Skeletal muscle cell (primary cell): ENCODE data around the gene RBMS1.

Experiments used
- DNase-seq: peaks from one replicate; pipeline ENCODE4 v3.0.0-alpha.2; 2010; ENCODE audit warnings: low read depth
- H3K4me3 ChIP-seq: 2 replicates; pipeline ENCODE4 v1.5.1; 2011; ENCODE audit warnings: low read depth, mild to moderate bottlenecking, control low read depth, low read length, moderate library complexity

RBMS1 gene

GRCh38 chr2:160493227-160494028 lies at the start of gene RBMS1:
Gene RBMS1 (minus strand): TSS chr2:160493807. CDS start chr2:160493363, 444 bp downstream.
- DNase-seq: no peak
- peak within 1 kb of the TSS; percentile 87 for H3K4me3 ChIP-seq

GRCh38 chr2:160541745-160542144 lies 48.1 kb upstream of the RBMS1 start:
- no peak for DNase-seq
- no peak overlapping the region for H3K4me3 ChIP-seq

- no peak overlapping the region for H3K4me3 ChIP-seq
- DNase-seq: no peak
Observed at GRCh38 chr2:160538559-160539355, 45.1 kb upstream of the RBMS1 start.

- DNase-seq: no peak
Observed at GRCh38 chr2:160538115-160538514, 44.5 kb upstream of the RBMS1 start.

GRCh38 chr2:160534996-160535395 lies 41.4 kb upstream of the RBMS1 start:
- no peak for DNase-seq
- no peak overlapping the region for H3K4me3 ChIP-seq

More at GRCh38 chr2:160538115-160538514, 44.5 kb upstream of the RBMS1 start:
- no peak overlapping the region for H3K4me3 ChIP-seq

GRCh38 chr2:160534249-160534648 lies 40.6 kb upstream of the RBMS1 start:
- DNase-seq: no peak
- H3K4me3 ChIP-seq: no peak overlapping the region

- DNase-seq: no peak
- no peak overlapping the region for H3K4me3 ChIP-seq
Observed at GRCh38 chr2:160533482-160533881, 39.9 kb upstream of the RBMS1 start.

- no peak for DNase-seq
- H3K4me3 ChIP-seq: no peak overlapping the region
Observed at GRCh38 chr2:160532388-160532787, 38.8 kb upstream of the RBMS1 start.

GRCh38 chr2:160522951-160523710 lies 29.5 kb upstream of the RBMS1 start:
- H3K4me3 ChIP-seq: no peak overlapping the region

GRCh38 chr2:160517731-160518130 lies 24.1 kb upstream of the RBMS1 start:
- no peak for DNase-seq

More at GRCh38 chr2:160522951-160523710, 29.5 kb upstream of the RBMS1 start:
- DNase-seq: peak; percentile 19

GRCh38 chr2:160516547-160517365 lies 23.1 kb upstream of the RBMS1 start:
- peak; percentile 73 for DNase-seq
- no peak overlapping the region for H3K4me3 ChIP-seq

More at GRCh38 chr2:160517731-160518130, 24.1 kb upstream of the RBMS1 start:
- H3K4me3 ChIP-seq: no peak overlapping the region

- no peak overlapping the region for H3K4me3 ChIP-seq
- DNase-seq: no peak
Observed at GRCh38 chr2:160515120-160515519, 21.5 kb upstream of the RBMS1 start.

GRCh38 chr2:160513120-160513519 lies 19.5 kb upstream of the RBMS1 start:
- no peak overlapping the region for H3K4me3 ChIP-seq
- no peak for DNase-seq

GRCh38 chr2:160512491-160512890 lies 18.9 kb upstream of the RBMS1 start:
- H3K4me3 ChIP-seq: no peak overlapping the region
- DNase-seq: no peak

GRCh38 chr2:160510617-160511016 lies 17.0 kb upstream of the RBMS1 start:
- DNase-seq: peak; percentile 57
- H3K4me3 ChIP-seq: no peak overlapping the region

GRCh38 chr2:160509016-160509415 lies 15.4 kb upstream of the RBMS1 start:
- no peak for DNase-seq

GRCh38 chr2:160507464-160507863 lies 13.9 kb upstream of the RBMS1 start:
- DNase-seq: no peak
- H3K4me3 ChIP-seq: no peak overlapping the region

More at GRCh38 chr2:160509016-160509415, 15.4 kb upstream of the RBMS1 start:
- H3K4me3 ChIP-seq: no peak overlapping the region

- no peak overlapping the region for H3K4me3 ChIP-seq
- no peak for DNase-seq
Observed at GRCh38 chr2:160507046-160507407, 13.4 kb upstream of the RBMS1 start.
